ENCODE results near the gene GH2.
"Not testable (repeated sequence)": the region's sequence is repeated elsewhere in the genome, so short reads cannot be mapped to it uniquely, and the experiment has no call there.

Gene GH2

DNA sequence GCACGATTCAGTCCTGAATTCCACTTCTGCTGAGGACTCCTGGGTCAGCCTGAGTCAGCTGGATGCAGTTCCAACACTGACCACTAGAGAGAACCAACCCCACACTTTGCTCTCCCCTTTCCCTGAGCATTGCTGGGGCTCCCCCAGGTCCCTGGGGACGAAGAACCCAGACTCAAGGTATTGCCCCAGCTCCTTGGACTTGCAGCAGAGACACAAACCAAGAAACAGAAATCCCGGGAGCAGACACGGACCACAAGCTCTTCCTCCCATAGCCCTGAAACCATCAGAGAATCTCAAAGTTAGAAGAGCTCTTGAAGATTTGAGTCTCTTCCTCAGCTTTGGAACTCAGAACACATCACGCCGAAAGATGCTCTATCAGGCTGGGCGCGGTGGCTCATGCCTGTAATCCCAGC is 37.6 kb upstream of the GH2 start:
- H3K9ac ChIP-seq (ENCODE audit: low read depth, low read length, poor library complexity, severe bottlenecking), result no peak overlapping the region
- H3K27me3 ChIP-seq (ENCODE audit: insufficient read depth, low read length, poor library complexity, severe bottlenecking), result no peaks in the 10 kb centered on the region
- no peaks in the 10 kb centered on the region for H3F3A ChIP-seq (ENCODE audit: low read depth)
- no peaks in the 10 kb centered on the region for H3K36me3 ChIP-seq (ENCODE audit: insufficient read depth, low read length)
- no peak for TF ChIP-seq EZH2phosphoT487 (IDR thresholded peaks at IDR 0.05; ENCODE audit: borderline replicate concordance)
- TF ChIP-seq, protein P1, sequence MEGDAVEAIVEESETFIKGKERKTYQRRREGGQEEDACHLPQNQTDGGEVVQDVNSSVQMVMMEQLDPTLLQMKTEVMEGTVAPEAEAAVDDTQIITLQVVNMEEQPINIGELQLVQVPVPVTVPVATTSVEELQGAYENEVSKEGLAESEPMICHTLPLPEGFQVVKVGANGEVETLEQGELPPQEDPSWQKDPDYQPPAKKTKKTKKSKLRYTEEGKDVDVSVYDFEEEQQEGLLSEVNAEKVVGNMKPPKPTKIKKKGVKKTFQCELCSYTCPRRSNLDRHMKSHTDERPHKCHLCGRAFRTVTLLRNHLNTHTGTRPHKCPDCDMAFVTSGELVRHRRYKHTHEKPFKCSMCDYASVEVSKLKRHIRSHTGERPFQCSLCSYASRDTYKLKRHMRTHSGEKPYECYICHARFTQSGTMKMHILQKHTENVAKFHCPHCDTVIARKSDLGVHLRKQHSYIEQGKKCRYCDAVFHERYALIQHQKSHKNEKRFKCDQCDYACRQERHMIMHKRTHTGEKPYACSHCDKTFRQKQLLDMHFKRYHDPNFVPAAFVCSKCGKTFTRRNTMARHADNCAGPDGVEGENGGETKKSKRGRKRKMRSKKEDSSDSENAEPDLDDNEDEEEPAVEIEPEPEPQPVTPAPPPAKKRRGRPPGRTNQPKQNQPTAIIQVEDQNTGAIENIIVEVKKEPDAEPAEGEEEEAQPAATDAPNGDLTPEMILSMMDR (conservative IDR thresholded peaks at IDR 0.05; ENCODE audit: low read length), result peak; percentile 96
- H2AFZ ChIP-seq (ENCODE audit: low read length), result no peak overlapping the region
- no peak overlapping the region for H3K4me3 ChIP-seq (ENCODE audit: low read length, poor library complexity, severe bottlenecking)
- H4K20me1 ChIP-seq (ENCODE audit: insufficient read depth, low read length, poor library complexity, severe bottlenecking), result no peaks in the 10 kb centered on the region
- H3K79me2 ChIP-seq (ENCODE audit: insufficient read depth, low read length), result no peaks in the 10 kb centered on the region
- peak overlapping the region; percentile 19 for H3K4me2 ChIP-seq (ENCODE audit: low read depth, low read length, poor library complexity, severe bottlenecking)
- H3K9me3 ChIP-seq (ENCODE audit: insufficient read depth, low read depth, low read length), result no peaks in the 10 kb centered on the region
- peaks cover 13% of the 10 kb centered on the region for H3K4me1 ChIP-seq (ENCODE audit: insufficient read depth, low read length, poor library complexity, severe bottlenecking)
- no peaks in the 10 kb centered on the region for H3K9me2 ChIP-seq (replicated peaks; ENCODE audit: low read depth, low read length)

DNA sequence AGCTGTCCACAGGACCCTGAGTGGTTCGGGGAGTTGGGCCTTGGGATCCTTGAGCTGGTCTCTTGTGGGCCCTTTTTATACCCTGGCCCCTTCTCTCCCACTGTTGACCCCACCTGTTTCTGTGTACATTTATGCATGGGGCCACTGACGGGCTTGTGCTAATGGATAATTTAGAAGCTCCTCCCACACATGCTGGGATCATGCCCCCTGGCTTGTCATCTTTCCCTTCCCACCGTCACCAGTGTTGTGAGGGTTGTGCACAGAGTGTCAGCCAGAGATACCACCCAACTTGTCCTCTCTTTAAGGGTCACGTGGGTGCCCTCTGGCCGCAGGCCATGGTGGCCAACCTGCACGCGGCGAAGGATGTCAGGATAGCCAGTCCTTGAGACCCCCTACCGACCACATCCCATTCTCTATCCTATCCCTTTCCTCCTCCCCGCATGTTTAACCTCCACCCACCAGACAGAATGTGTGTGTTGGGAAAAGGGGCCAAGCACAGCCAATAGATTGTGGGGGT is 37.1 kb upstream of the GH2 start, which contains the start of gene GH1:
Gene GH1, minus strand, starts transcription at position 51 of the 517 bp plus-strand sequence. CDS start 63 bp downstream, outside the sequence.
- not testable (repeated sequence) for H3K9me2 ChIP-seq (replicated peaks; ENCODE audit: low read depth, low read length); H3K79me2 ChIP-seq (ENCODE audit: insufficient read depth, low read length); H4K20me1 ChIP-seq (ENCODE audit: insufficient read depth, low read length, poor library complexity, severe bottlenecking); H3K9me3 ChIP-seq (ENCODE audit: insufficient read depth, low read depth, low read length); H3K9ac ChIP-seq (ENCODE audit: low read depth, low read length, poor library complexity, severe bottlenecking); H3K27me3 ChIP-seq (ENCODE audit: insufficient read depth, low read length, poor library complexity, severe bottlenecking); H3K36me3 ChIP-seq (ENCODE audit: insufficient read depth, low read length); H2AFZ ChIP-seq (ENCODE audit: low read length); H3K4me3 ChIP-seq (ENCODE audit: low read length, poor library complexity, severe bottlenecking); H3F3A ChIP-seq (ENCODE audit: low read depth)
- peaks cover 13% of the 10 kb centered on the region for H3K4me1 ChIP-seq (ENCODE audit: insufficient read depth, low read length, poor library complexity, severe bottlenecking)
- H3K4me2 ChIP-seq (ENCODE audit: low read depth, low read length, poor library complexity, severe bottlenecking), result peak within 1 kb of the TSS; percentile 19

DNA sequence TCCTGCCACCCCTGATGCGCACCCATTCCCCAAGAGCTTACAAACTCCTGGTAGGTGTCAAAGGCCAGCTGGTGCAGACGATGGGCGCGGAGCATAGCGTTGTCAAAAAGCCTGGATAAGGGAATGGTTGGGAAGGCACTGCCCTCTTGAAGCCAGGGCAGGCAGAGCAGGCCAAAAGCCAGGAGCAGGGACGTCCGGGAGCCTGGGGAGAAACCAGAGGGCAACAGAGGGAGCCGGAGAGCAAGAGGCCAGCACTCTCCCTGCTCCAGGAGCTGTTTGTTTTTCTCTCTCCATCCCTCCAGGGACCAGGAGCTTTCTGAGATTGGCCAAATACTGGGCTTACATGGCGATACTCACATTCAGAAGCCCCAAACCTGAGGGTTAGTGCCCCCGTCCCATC is 36.6 kb upstream of the GH2 start:
- no peak overlapping the region for H3K4me2 ChIP-seq (ENCODE audit: low read depth, low read length, poor library complexity, severe bottlenecking)
- no peaks in the 10 kb centered on the region for H3K79me2 ChIP-seq (ENCODE audit: insufficient read depth, low read length)
- H3K4me3 ChIP-seq (ENCODE audit: low read length, poor library complexity, severe bottlenecking), result no peak overlapping the region
- H3K9ac ChIP-seq (ENCODE audit: low read depth, low read length, poor library complexity, severe bottlenecking), result no peak overlapping the region
- TF ChIP-seq, protein P1 (conservative IDR thresholded peaks at IDR 0.05; ENCODE audit: low read length), result no peak
- no peak for TF ChIP-seq EZH2phosphoT487 (IDR thresholded peaks at IDR 0.05; ENCODE audit: borderline replicate concordance)
- H3K9me3 ChIP-seq (ENCODE audit: insufficient read depth, low read depth, low read length), result no peaks in the 10 kb centered on the region
- H3F3A ChIP-seq (ENCODE audit: low read depth), result no peaks in the 10 kb centered on the region
- no peaks in the 10 kb centered on the region for H3K9me2 ChIP-seq (replicated peaks; ENCODE audit: low read depth, low read length)
- no peaks in the 10 kb centered on the region for H3K27me3 ChIP-seq (ENCODE audit: insufficient read depth, low read length, poor library complexity, severe bottlenecking)
- H3K4me1 ChIP-seq (ENCODE audit: insufficient read depth, low read length, poor library complexity, severe bottlenecking), result peaks cover 13% of the 10 kb centered on the region
- no peaks in the 10 kb centered on the region for H3K36me3 ChIP-seq (ENCODE audit: insufficient read depth, low read length)
- no peaks in the 10 kb centered on the region for H4K20me1 ChIP-seq (ENCODE audit: insufficient read depth, low read length, poor library complexity, severe bottlenecking)
- H2AFZ ChIP-seq (ENCODE audit: low read length), result no peak overlapping the region

DNA sequence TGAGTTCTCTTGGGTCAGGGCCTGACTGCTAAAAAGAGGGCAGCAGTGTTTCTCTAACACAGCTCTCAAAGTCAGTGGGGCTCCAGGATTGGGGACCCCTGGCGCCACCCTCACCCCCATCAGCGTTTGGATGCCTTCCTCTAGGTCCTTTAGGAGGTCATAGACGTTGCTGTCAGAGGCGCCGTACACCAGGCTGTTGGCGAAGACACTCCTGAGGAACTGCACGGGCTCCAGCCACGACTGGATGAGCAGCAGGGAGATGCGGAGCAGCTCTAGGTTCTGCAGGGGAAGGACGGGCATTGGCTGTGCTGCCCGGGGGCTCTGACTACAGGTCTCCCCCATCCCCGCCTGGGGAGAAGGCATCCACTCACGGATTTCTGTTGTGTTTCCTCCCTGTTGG is 35.9 kb upstream of the GH2 start:
- Histone ChIP-seq H3K9me3 (ENCODE audit: insufficient read depth, low read depth, low read length) (no peaks in the 10 kb centered on the region), H4K20me1 (ENCODE audit: insufficient read depth, low read length, poor library complexity, severe bottlenecking) (no peaks in the 10 kb centered on the region), H3K36me3 (ENCODE audit: insufficient read depth, low read length) (no peaks in the 10 kb centered on the region), H3K4me3 (ENCODE audit: low read length, poor library complexity, severe bottlenecking) (no peak overlapping the region), H3K9me2 (replicated peaks; ENCODE audit: low read depth, low read length) (no peaks in the 10 kb centered on the region), H2AFZ (ENCODE audit: low read length) (no peak overlapping the region), H3F3A (ENCODE audit: low read depth) (no peaks in the 10 kb centered on the region), H3K4me1 (ENCODE audit: insufficient read depth, low read length, poor library complexity, severe bottlenecking) (peaks cover 13% of the 10 kb centered on the region), H3K79me2 (ENCODE audit: insufficient read depth, low read length) (no peaks in the 10 kb centered on the region), H3K27me3 (ENCODE audit: insufficient read depth, low read length, poor library complexity, severe bottlenecking) (no peaks in the 10 kb centered on the region), H3K9ac (ENCODE audit: low read depth, low read length, poor library complexity, severe bottlenecking) (no peak overlapping the region), H3K4me2 (ENCODE audit: low read depth, low read length, poor library complexity, severe bottlenecking) (no peak overlapping the region)
- TF ChIP-seq, protein P1 (conservative IDR thresholded peaks at IDR 0.05; ENCODE audit: low read length), result no peak
- no peak for TF ChIP-seq EZH2phosphoT487 (IDR thresholded peaks at IDR 0.05; ENCODE audit: borderline replicate concordance)

DNA sequence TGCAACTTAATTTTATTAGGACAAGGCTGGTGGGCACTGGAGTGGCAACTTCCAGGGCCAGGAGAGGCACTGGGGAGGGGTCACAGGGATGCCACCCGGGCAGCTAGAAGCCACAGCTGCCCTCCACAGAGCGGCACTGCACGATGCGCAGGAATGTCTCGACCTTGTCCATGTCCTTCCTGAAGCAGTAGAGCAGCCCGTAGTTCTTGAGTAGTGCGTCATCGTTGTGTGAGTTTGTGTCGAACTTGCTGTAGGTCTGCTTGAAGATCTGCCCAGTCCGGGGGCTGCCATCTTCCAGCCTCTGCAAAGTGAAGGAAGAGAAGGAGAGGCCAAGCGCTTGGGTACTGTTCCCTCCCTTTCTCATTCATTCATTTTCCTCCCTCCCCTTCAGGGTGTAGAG is 35.5 kb upstream of the GH2 start:
- H3K79me2 ChIP-seq (ENCODE audit: insufficient read depth, low read length); H3K4me2 ChIP-seq (ENCODE audit: low read depth, low read length, poor library complexity, severe bottlenecking); H4K20me1 ChIP-seq (ENCODE audit: insufficient read depth, low read length, poor library complexity, severe bottlenecking); H3F3A ChIP-seq (ENCODE audit: low read depth); H3K9ac ChIP-seq (ENCODE audit: low read depth, low read length, poor library complexity, severe bottlenecking); H3K36me3 ChIP-seq (ENCODE audit: insufficient read depth, low read length); H2AFZ ChIP-seq (ENCODE audit: low read length); H3K4me3 ChIP-seq (ENCODE audit: low read length, poor library complexity, severe bottlenecking); H3K9me3 ChIP-seq (ENCODE audit: insufficient read depth, low read depth, low read length); H3K27me3 ChIP-seq (ENCODE audit: insufficient read depth, low read length, poor library complexity, severe bottlenecking); H3K9me2 ChIP-seq (replicated peaks; ENCODE audit: low read depth, low read length): not testable (repeated sequence)
- H3K4me1 ChIP-seq (ENCODE audit: insufficient read depth, low read length, poor library complexity, severe bottlenecking), result peaks cover 13% of the 10 kb centered on the region
